Suprapubic skin (tissue), 4 donors: ENCODE measurements around the gene SLC6A19. TPM values are rescaled to one million over a fixed set of nuclear protein-coding genes. Genes with fewer than 3 reads are reported as not detected.

Experiments used
- DNase-seq, 2 donors: peaks; one replicate each; pipeline ENCODE4 v3.0.0-alpha.2; 2019; ENCODE audit warnings: low spot score in 2 of 2
- H3K27ac ChIP-seq: fragments of 200-600 bp; sonication (generic); one replicate; pipeline ENCODE4 v1.5.1; 2019
- H3K27me3 ChIP-seq: fragments of 200-600 bp; sonication (generic); one replicate; pipeline ENCODE4 v1.5.1; 2019
- H3K36me3 ChIP-seq: fragments of 200-600 bp; sonication (generic); one replicate; pipeline ENCODE4 v1.5.1; 2019
- H3K4me1 ChIP-seq: fragments of 200-600 bp; sonication (generic); one replicate; pipeline ENCODE4 v1.5.1; 2019
- H3K4me3 ChIP-seq: fragments of 200-600 bp; sonication (generic); one replicate; pipeline ENCODE4 v1.5.1; 2019; ENCODE audit warnings: mild to moderate bottlenecking
- H3K9me3 ChIP-seq: fragments of 200-600 bp; sonication (generic); one replicate; pipeline ENCODE4 v1.5.1; 2019
- EP300 ChIP-seq: sonication (generic); formaldehyde crosslinking; IDR thresholded peaks from one replicate; pipeline ENCODE4 v1.6.1; 2017; ENCODE audit warnings: antibody characterized with exemption
- POLR2A ChIP-seq, 2 donors: fragments of 450-650 bp; IDR thresholded peaks; one replicate each; pipeline ENCODE4 v1.6.1; 2017; ENCODE audit warnings: antibody characterized with exemption in 2 of 2, mild to moderate bottlenecking in 2 of 2, moderate library complexity in 2 of 2
- POLR2AphosphoS5 ChIP-seq, 3 donors: sonication (generic); formaldehyde crosslinking; IDR thresholded peaks; one replicate each; pipeline ENCODE4 v1.6.1; 2017; ENCODE audit warnings: antibody characterized with exemption in 3 of 3
- WGBS: methylation state at CpG from one replicate; pipeline ENCODE4 v1.1.5; 2018; 5-methylcytosine and 5-hydroxymethylcytosine counted together
- total RNA-seq, 4 donors: library from RNA; depleted of rRNA; stranded (reverse); fragments of >200 nt; gene quantifications; one replicate each; pipeline ENCODE4 v1.1.0, GENCODE V29; 2016
- TF ChIP-seq, protein P1 (sequence below), 2 donors: fragments of 200-600 bp in 1 of 2; fragments of 450-650 bp in 1 of 2; sonication (generic) in 1 of 2; IDR thresholded peaks; one replicate each; pipeline ENCODE4 v1.5.1; 2016 to 2019; ENCODE audit warnings: antibody characterized with exemption in 2 of 2, mild to moderate bottlenecking in 1 of 2, moderate library complexity in 1 of 2

Gene SLC6A19
- total RNA-seq, 4 donors from 2014 or later, result 0.23 TPM; not detected in 3

- Histone ChIP-seq H3K36me3 (no peaks in the 10 kb centered on the region), H3K4me3 (no peak overlapping the region), H3K9me3 (peaks cover 6% of the 10 kb centered on the region), H3K27ac (no peak overlapping the region), H3K27me3 (peaks cover 53% of the 10 kb centered on the region), H3K4me1 (no peaks in the 10 kb centered on the region)
- DNase-seq, result no peak
- TF ChIP-seq POLR2A (IDR thresholded peaks at IDR 0.05), result no peak
- no peak for TF ChIP-seq EP300
- no peak for TF ChIP-seq POLR2AphosphoS5 (IDR thresholded peaks at IDR 0.05)
- TF ChIP-seq, protein P1, sequence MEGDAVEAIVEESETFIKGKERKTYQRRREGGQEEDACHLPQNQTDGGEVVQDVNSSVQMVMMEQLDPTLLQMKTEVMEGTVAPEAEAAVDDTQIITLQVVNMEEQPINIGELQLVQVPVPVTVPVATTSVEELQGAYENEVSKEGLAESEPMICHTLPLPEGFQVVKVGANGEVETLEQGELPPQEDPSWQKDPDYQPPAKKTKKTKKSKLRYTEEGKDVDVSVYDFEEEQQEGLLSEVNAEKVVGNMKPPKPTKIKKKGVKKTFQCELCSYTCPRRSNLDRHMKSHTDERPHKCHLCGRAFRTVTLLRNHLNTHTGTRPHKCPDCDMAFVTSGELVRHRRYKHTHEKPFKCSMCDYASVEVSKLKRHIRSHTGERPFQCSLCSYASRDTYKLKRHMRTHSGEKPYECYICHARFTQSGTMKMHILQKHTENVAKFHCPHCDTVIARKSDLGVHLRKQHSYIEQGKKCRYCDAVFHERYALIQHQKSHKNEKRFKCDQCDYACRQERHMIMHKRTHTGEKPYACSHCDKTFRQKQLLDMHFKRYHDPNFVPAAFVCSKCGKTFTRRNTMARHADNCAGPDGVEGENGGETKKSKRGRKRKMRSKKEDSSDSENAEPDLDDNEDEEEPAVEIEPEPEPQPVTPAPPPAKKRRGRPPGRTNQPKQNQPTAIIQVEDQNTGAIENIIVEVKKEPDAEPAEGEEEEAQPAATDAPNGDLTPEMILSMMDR (IDR thresholded peaks at IDR 0.05), result no peak
- WGBS, result 93% methylated on average over 15 of the region's 17 CpGs
Observed at GRCh38 chr5:1230551-1230950, 29.2 kb downstream of the SLC6A19 start.

DNA sequence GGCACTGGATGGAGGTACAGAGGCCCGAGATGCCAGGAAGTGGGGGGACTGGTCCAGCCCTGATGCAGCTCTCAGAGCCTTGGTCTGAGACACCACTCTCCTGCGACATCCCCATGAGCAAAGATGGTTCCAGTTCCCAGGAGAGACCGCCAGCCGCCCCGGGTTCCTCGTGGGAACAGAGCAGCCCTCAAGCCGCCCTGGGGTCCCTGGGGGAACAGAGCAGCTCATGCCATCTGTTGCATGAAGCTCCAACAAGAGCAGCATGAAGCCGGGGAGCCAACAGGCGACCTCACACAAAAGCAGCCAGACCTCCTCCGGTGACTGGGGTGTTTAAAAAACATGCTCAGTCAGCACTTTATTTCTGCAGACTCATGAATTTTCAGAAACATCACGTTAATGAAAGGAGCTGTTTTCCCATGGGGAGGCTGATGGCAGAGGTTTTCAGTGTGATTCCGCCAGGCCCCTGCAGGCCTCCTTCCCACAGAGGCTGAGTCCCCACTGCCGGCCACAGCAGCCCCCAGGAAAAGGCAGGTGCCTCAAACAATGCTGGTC is 30.0 kb downstream of the SLC6A19 start:
- Histone ChIP-seq H3K27me3 (peaks cover 45% of the 10 kb centered on the region), H3K27ac (no peak overlapping the region), H3K9me3 (peaks cover 6% of the 10 kb centered on the region), H3K4me1 (no peaks in the 10 kb centered on the region), H3K36me3 (no peaks in the 10 kb centered on the region), H3K4me3 (no peak overlapping the region)
- no peak for DNase-seq
- 70% methylated on average over 10 of the region's 13 CpGs for WGBS
- no peak for TF ChIP-seq EP300
- TF ChIP-seq, protein P1 (IDR thresholded peaks at IDR 0.05), result no peak
- TF ChIP-seq POLR2AphosphoS5 (IDR thresholded peaks at IDR 0.05), result no peak
- no peak for TF ChIP-seq POLR2A (IDR thresholded peaks at IDR 0.05)

- peaks cover 6% of the 10 kb centered on the region for H3K9me3 ChIP-seq
- TF ChIP-seq, protein P1 (IDR thresholded peaks at IDR 0.05), result no peak
- TF ChIP-seq POLR2AphosphoS5 (IDR thresholded peaks at IDR 0.05) (no peak), POLR2A (IDR thresholded peaks at IDR 0.05) (no peak), EP300 (no peak)
- H3K36me3 ChIP-seq, result no peaks in the 10 kb centered on the region
- no peaks in the 10 kb centered on the region for H3K4me1 ChIP-seq
- H3K27me3 ChIP-seq, result peaks cover 41% of the 10 kb centered on the region
- no peak overlapping the region for H3K4me3 ChIP-seq
- WGBS, result 66% methylated on average over 4 of the region's 25 CpGs
- no peak for DNase-seq
- H3K27ac ChIP-seq, result no peak overlapping the region
Observed at GRCh38 chr5:1232780-1233179, 31.4 kb downstream of the SLC6A19 start.

- H3K9me3 ChIP-seq, result peaks cover 6% of the 10 kb centered on the region
- peaks cover 17% of the 10 kb centered on the region for H3K27me3 ChIP-seq
- H3K4me1 ChIP-seq, result no peaks in the 10 kb centered on the region
- DNase-seq, result no peak
- H3K36me3 ChIP-seq, result no peaks in the 10 kb centered on the region
- WGBS, result 90% methylated on average over 5 of the region's 8 CpGs
- H3K27ac ChIP-seq, result no peak overlapping the region
- no peak for TF ChIP-seq POLR2AphosphoS5 (IDR thresholded peaks at IDR 0.05)
- TF ChIP-seq, protein P1 (IDR thresholded peaks at IDR 0.05), result no peak
- no peak for TF ChIP-seq EP300
- TF ChIP-seq POLR2A (IDR thresholded peaks at IDR 0.05), result no peak
- no peak overlapping the region for H3K4me3 ChIP-seq
Observed at GRCh38 chr5:1235379-1235778, 34.0 kb downstream of the SLC6A19 start.

DNA sequence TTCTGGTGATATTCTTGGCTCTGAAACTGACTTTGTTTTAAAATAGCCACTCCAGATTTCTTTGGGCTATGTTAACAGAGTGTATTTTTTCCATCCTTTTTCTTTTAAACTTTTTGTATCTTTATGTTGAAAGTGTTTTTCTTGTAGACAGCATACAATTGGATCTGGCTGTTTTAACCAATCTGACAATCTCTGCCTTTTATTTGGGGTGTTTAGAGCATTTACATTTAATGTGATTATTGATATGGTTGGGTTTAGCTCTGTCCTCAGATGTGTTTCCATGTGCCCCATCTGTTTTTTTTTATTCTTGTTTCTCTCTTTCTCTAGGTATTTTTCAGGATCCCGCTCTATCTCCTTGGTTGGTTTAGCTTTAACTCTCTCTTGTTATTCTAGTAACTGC is 34.4 kb downstream of the SLC6A19 start:
- Histone ChIP-seq H3K27me3 (peaks cover 13% of the 10 kb centered on the region), H3K9me3 (peaks cover 6% of the 10 kb centered on the region), H3K27ac (no peak overlapping the region), H3K4me1 (no peaks in the 10 kb centered on the region), H3K4me3 (no peak overlapping the region), H3K36me3 (no peaks in the 10 kb centered on the region)
- no peak for DNase-seq
- WGBS, result 100% methylated on average over 1 of the region's 1 CpG
- TF ChIP-seq POLR2AphosphoS5 (IDR thresholded peaks at IDR 0.05) (no peak), EP300 (no peak), POLR2A (IDR thresholded peaks at IDR 0.05) (no peak)
- TF ChIP-seq, protein P1 (IDR thresholded peaks at IDR 0.05), result no peak
